ENCODE measurements around the gene GMPS.

Gene GMPS

DNA sequence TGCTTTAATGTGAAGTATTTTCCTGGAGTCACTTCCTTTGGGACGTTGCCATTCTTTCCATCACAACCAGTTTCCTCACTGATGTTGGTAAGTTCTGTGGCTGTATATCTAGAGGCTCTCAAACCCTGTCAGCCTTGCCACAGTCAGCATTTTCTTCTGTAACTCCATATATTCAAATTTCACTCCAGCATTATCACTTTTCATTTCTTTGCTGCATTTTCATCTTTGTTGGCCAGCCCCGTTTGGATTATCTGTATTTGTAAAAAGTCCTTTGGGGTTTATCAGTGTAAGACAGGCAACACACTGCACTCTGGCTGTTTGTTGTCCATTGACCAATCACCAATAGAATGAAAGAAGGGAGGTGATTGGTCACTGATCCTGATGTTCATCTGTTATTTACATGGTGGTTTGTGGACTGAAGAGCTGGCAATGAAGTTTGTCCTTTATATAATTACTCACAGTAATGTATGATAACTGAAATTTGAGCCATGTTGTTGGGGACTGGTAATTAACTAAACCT, 20.3 kb downstream of the GMPS start:
- H3K27ac Mint-ChIP-seq, result no peak overlapping the region
- ATAC-seq, result no peak
- no peak overlapping the region for H3K4me3 Mint-ChIP-seq

GRCh38 chr3:155891321-155891720, 20.9 kb downstream of the GMPS start:
- Mint-ChIP-seq H3K9me3 (no peaks in the 10 kb centered on the region), H3K4me1 (peaks cover 35% of the 10 kb centered on the region)

More for the DNA sequence above, 20.3 kb downstream of the GMPS start:
- no peaks in the 10 kb centered on the region for H3K27me3 Mint-ChIP-seq
- peaks cover 14% of the 10 kb centered on the region for H3K36me3 Mint-ChIP-seq
- peaks cover 39% of the 10 kb centered on the region for H3K4me1 Mint-ChIP-seq
- H3K9me3 Mint-ChIP-seq, result no peaks in the 10 kb centered on the region

GRCh38 chr3:155895379-155895900, 25.0 kb downstream of the GMPS start:
- no peak overlapping the region for H3K4me3 Mint-ChIP-seq
- no peaks in the 10 kb centered on the region for H3K27me3 Mint-ChIP-seq
- H3K27ac Mint-ChIP-seq, result no peak overlapping the region
- no peak for ATAC-seq
- peaks cover 6% of the 10 kb centered on the region for H3K4me1 Mint-ChIP-seq
- H3K36me3 Mint-ChIP-seq, result peaks cover 41% of the 10 kb centered on the region
- H3K9me3 Mint-ChIP-seq, result no peaks in the 10 kb centered on the region

More at GRCh38 chr3:155891321-155891720, 20.9 kb downstream of the GMPS start:
- peaks cover 14% of the 10 kb centered on the region for H3K36me3 Mint-ChIP-seq
- no peaks in the 10 kb centered on the region for H3K27me3 Mint-ChIP-seq
- no peak overlapping the region for H3K4me3 Mint-ChIP-seq
- ATAC-seq, result no peak
- H3K27ac Mint-ChIP-seq, result no peak overlapping the region

- Mint-ChIP-seq H3K4me1 (peaks cover 13% of the 10 kb centered on the region), H3K4me3 (no peak overlapping the region), H3K27ac (no peak overlapping the region), H3K9me3 (peaks cover 4% of the 10 kb centered on the region), H3K36me3 (peaks cover 54% of the 10 kb centered on the region), H3K27me3 (no peaks in the 10 kb centered on the region)
- ATAC-seq, result no peak
Measured at GRCh38 chr3:155906900-155907299, 36.5 kb downstream of the GMPS start.

DNA sequence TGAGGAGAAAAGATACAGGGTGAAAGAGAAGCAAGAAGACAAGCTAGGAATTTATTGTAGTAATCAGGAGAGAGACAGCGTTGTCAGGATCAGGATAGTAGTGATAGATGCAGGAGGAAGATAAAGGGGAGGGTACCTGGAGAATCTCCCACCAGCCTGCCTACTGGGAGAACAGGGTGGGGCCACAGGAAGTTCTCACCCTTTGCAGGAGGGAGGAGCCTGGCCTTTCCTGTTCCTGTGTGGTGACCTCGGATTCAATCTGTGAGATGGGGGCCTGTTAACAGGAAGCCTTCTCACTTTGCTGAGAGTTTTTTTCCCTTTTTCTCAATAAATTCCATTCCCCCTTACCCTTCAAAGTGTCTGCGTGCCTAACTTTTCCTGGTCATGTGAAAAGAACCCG, 37.6 kb downstream of the GMPS start:
- Mint-ChIP-seq H3K4me1 (peaks cover 13% of the 10 kb centered on the region), H3K27me3 (no peaks in the 10 kb centered on the region), H3K9me3 (peaks cover 4% of the 10 kb centered on the region), H3K4me3 (no peak overlapping the region), H3K27ac (peak overlapping the region; percentile 7), H3K36me3 (peaks cover 63% of the 10 kb centered on the region)
- ATAC-seq, result no peak

DNA sequence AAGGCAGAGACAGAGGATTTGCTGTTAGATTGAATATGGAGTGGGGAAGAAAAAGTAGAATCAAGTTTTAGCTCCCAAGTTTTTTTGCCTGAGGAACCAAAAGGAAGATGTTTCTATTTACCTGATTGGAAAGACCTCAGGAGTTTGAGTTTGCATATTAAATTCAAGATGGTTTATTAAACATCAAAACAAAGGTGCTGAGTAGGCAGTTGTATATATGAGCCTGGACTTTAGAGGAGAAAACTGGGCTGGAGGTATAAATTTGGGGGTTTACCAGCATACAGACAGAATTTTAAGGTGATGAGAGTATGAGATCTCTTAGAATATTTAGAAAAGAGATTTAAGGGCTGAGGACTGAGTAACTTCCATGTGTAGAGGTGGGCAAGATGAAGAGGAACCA, 38.2 kb downstream of the GMPS start:
- Mint-ChIP-seq H3K4me3 (no peak overlapping the region), H3K4me1 (peaks cover 13% of the 10 kb centered on the region), H3K27me3 (no peaks in the 10 kb centered on the region), H3K27ac (no peak overlapping the region), H3K9me3 (peaks cover 4% of the 10 kb centered on the region), H3K36me3 (peaks cover 64% of the 10 kb centered on the region)
- no peak for ATAC-seq

DNA sequence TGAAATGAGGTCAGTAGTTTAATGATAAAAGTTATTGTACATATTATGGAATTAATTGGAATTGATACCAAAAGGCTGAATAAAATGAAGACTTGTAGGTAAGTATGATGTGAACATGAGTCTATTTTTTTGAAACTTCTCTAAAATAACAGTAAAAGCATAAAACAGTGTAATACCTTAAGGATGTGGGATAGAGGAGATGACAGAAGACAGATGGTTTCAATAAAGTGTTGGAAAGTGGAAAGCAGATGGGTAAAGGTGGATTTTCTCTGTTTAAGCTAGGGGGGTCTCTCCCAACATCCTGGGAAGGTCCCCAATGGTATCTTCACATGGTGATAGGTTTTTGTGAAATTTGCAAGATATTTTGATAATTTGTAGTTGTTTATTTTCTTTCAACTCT, 41.6 kb downstream of the GMPS start:
- peaks cover 13% of the 10 kb centered on the region for H3K4me1 Mint-ChIP-seq
- peaks cover 4% of the 10 kb centered on the region for H3K9me3 Mint-ChIP-seq
- ATAC-seq, result no peak
- peaks cover 83% of the 10 kb centered on the region for H3K36me3 Mint-ChIP-seq
- peak overlapping the region; percentile 38 for H3K27ac Mint-ChIP-seq
- no peak overlapping the region for H3K4me3 Mint-ChIP-seq
- H3K27me3 Mint-ChIP-seq, result no peaks in the 10 kb centered on the region

GRCh38 chr3:155912579-155913190, 42.2 kb downstream of the GMPS start:
- ATAC-seq, result no peak
- Mint-ChIP-seq H3K4me1 (peaks cover 10% of the 10 kb centered on the region), H3K27ac (peak overlapping the region; percentile 38), H3K36me3 (peaks cover 84% of the 10 kb centered on the region), H3K27me3 (no peaks in the 10 kb centered on the region), H3K9me3 (peaks cover 3% of the 10 kb centered on the region), H3K4me3 (no peak overlapping the region)

GRCh38 chr3:155917781-155918180, 47.3 kb downstream of the GMPS start:
- ATAC-seq, result no peak
- Mint-ChIP-seq H3K4me1 (no peaks in the 10 kb centered on the region), H3K4me3 (no peak overlapping the region), H3K9me3 (no peaks in the 10 kb centered on the region), H3K27me3 (no peaks in the 10 kb centered on the region), H3K36me3 (peaks cover 51% of the 10 kb centered on the region), H3K27ac (no peak overlapping the region)

DNA sequence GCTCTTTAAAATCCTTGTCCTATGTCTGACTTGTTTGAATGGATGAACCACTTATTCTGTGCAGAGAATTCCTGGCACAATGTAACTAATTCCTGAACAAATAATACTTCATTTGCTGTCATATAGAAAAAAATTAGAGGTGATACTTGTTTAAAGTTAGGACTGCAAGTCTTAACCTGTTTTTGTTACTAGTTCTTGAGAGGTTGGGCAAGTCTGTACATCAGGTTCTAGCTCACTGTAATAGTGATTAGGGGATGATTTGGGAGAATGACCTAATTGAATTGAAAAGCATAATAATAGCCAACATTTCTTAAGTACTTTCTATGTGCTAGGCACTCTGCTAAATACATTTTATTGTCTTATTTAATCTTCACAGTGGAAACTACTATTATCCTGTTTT, 49.3 kb downstream of the GMPS start:
- no peak overlapping the region for H3K4me3 Mint-ChIP-seq
- ATAC-seq, result no peak
- H3K9me3 Mint-ChIP-seq, result no peaks in the 10 kb centered on the region
- no peak overlapping the region for H3K27ac Mint-ChIP-seq
- H3K4me1 Mint-ChIP-seq, result no peaks in the 10 kb centered on the region
- H3K27me3 Mint-ChIP-seq, result no peaks in the 10 kb centered on the region
- H3K36me3 Mint-ChIP-seq, result peaks cover 55% of the 10 kb centered on the region

- no peaks in the 10 kb centered on the region for H3K9me3 Mint-ChIP-seq
- H3K27ac Mint-ChIP-seq, result no peak overlapping the region
- ATAC-seq, result no peak
- H3K27me3 Mint-ChIP-seq, result no peaks in the 10 kb centered on the region
- peaks cover 56% of the 10 kb centered on the region for H3K36me3 Mint-ChIP-seq
- H3K4me3 Mint-ChIP-seq, result no peak overlapping the region
- H3K4me1 Mint-ChIP-seq, result no peaks in the 10 kb centered on the region
Measured at GRCh38 chr3:155921486-155921885, 51.0 kb downstream of the GMPS start.

DNA sequence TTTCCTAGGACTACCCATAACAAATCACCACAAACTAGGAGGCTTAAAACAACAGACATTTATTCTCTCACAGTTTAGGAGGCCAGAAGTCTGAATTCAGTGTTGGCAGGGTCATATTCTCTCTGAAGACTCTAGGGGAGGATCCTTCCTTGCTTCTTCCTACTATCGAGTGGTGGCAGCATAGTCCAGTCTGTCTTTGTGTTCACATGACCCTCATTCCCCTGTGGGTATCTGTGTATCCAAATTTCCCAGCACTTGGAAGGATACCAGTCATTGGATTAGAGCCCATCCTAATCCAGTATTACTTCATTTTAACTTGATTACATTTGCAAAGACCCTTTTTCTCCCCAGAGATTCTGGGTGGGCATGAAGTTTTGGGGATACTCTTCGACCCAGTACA, 63.8 kb downstream of the GMPS start:
- no peaks in the 10 kb centered on the region for H3K9me3 Mint-ChIP-seq
- peaks cover 60% of the 10 kb centered on the region for H3K36me3 Mint-ChIP-seq
- H3K4me3 Mint-ChIP-seq, result no peak overlapping the region
- no peaks in the 10 kb centered on the region for H3K27me3 Mint-ChIP-seq
- ATAC-seq, result no peak
- no peak overlapping the region for H3K27ac Mint-ChIP-seq
- H3K4me1 Mint-ChIP-seq, result no peaks in the 10 kb centered on the region

DNA sequence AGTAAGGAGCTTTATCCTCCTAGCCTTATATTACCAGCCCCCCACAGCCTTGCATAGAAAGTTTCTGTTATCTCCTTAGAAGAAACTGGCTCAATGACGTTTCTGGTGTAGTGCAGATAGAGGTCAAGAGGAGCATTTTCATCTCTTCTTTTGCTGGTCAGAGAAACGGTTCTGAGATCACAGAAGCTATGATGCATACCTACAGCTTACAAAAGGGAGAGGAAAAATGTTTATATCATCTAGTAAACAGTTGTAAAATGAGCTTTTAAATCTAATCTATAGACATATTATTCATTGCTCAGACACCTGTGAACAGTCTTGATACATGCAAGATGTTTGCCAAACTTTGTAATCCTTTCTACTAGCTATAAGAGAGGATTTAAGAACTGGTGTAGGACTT, 68.0 kb downstream of the GMPS start:
- Mint-ChIP-seq H3K27ac (no peak overlapping the region), H3K4me3 (no peak overlapping the region), H3K4me1 (no peaks in the 10 kb centered on the region), H3K9me3 (no peaks in the 10 kb centered on the region), H3K36me3 (peaks cover 53% of the 10 kb centered on the region), H3K27me3 (no peaks in the 10 kb centered on the region)
- no peak for ATAC-seq

DNA sequence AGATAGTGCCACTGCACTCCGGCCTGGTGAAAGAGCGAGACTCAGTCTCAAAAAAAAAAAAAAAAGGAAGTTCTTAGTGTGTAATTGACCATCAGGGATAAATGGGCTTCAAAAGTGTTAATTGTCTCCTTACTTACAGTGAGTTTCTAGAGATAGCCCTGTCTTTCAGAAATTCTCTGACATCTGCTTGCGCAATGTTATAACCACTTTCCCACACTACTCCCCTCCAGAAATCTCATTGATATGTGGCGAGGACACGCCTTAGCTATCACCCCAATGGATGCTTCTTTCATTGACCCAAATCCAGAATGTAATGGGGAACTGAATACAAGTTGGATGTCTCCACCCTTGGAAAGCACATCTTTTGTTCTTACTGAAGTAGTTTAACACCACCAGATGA, 70.9 kb downstream of the GMPS start:
- no peak for ATAC-seq
- no peak overlapping the region for H3K4me3 Mint-ChIP-seq
- H3K27me3 Mint-ChIP-seq, result no peaks in the 10 kb centered on the region
- no peaks in the 10 kb centered on the region for H3K4me1 Mint-ChIP-seq
- H3K36me3 Mint-ChIP-seq, result peaks cover 27% of the 10 kb centered on the region
- no peak overlapping the region for H3K27ac Mint-ChIP-seq
- H3K9me3 Mint-ChIP-seq, result no peaks in the 10 kb centered on the region

- Mint-ChIP-seq H3K4me1 (no peaks in the 10 kb centered on the region), H3K36me3 (peaks cover 8% of the 10 kb centered on the region), H3K4me3 (no peak overlapping the region), H3K27me3 (no peaks in the 10 kb centered on the region), H3K9me3 (no peaks in the 10 kb centered on the region), H3K27ac (no peak overlapping the region)
- ATAC-seq, result no peak
Measured at GRCh38 chr3:155944081-155944480, 73.6 kb downstream of the GMPS start.

GRCh38 chr3:155946178-155946577, 75.7 kb downstream of the GMPS start:
- Mint-ChIP-seq H3K27ac (no peak overlapping the region), H3K27me3 (no peaks in the 10 kb centered on the region), H3K9me3 (no peaks in the 10 kb centered on the region), H3K36me3 (no peaks in the 10 kb centered on the region), H3K4me3 (no peak overlapping the region), H3K4me1 (no peaks in the 10 kb centered on the region)
- no peak for ATAC-seq
